Right lung (tissue), 10 donors: ENCODE results near the gene MYOD1. TPM values are rescaled to one million over a fixed set of nuclear protein-coding genes. Genes with fewer than 3 reads are reported as not detected.

Experiments used
- DNase-seq, 2 donors: peaks; one replicate each; pipeline ENCODE4 v3.0.0-alpha.2; 2013
- long read RNA-seq, 8 donors: transcript quantifications; one replicate each; lab custom pipeline, GENCODE V29; 2026
- polyA plus RNA-seq, 5 donors: library from polyadenylated mRNA; unstranded; fragments of 120-200 nt; gene quantifications; one replicate each; pipeline versions ENCODE4 v1.2.1 to v1.2.3, GENCODE V29; 2013; ENCODE audit warnings: inconsistent platforms in 1 of 5, low replicate concordance in 1 of 5; ENCODE audit not compliant: insufficient read length in 5 of 5, insufficient read depth in 1 of 5

MYOD1 gene
- 1 to 10 TPM in 1 of 5 donors, not detected in 4; 3.6 TPM for polyA plus RNA-seq
- long read RNA-seq, donor 1 = 0 reads
- long read RNA-seq, donor 2 = 0 reads
- long read RNA-seq, donor 3 = 0 reads
- long read RNA-seq, donor 4 = 0 reads
- long read RNA-seq, donor 5, partial matches to known transcripts = 0 of 1 reads
- long read RNA-seq, donor 5, other reads (novel, unspliced or antisense) = 0 of 1 reads
- long read RNA-seq, donor 6 = 0 reads
- long read RNA-seq, donor 7 = 0 reads
- long read RNA-seq, donor 8 = 0 reads

DNA sequence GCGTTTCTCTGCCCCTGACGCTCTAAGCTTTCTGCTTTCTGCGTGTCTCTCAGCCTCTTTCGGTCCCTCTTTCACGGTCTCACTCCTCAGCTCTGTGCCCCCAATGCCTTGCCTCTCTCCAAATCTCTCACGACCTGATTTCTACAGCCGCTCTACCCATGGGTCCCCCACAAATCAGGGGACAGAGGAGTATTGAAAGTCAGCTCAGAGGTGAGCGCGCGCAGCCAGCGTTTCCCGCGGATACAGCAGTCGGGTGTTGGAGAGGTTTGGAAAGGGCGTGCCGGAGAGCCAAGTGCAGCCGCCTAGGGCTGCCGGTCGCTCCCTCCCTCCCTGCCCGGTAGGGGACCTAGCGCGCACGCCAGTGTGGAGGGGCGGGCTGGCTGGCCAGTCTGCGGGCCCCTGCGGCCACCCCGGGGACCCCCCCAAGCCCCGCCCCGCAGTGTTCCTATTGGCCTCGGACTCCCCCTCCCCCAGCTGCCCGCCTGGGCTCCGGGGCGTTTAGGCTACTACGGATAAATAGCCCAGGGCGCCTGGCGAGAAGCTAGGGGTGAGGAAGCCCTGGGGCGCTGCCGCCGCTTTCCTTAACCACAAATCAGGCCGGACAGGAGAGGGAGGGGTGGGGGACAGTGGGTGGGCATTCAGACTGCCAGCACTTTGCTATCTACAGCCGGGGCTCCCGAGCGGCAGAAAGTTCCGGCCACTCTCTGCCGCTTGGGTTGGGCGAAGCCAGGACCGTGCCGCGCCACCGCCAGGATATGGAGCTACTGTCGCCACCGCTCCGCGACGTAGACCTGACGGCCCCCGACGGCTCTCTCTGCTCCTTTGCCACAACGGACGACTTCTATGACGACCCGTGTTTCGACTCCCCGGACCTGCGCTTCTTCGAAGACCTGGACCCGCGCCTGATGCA is at the start of gene MYOD1:
MYOD1 (plus strand) TSS at position 544 of the 910 bp plus-strand sequence; CDS start at position 756, 212 bp downstream.
- DNase-seq = no peak

DNA sequence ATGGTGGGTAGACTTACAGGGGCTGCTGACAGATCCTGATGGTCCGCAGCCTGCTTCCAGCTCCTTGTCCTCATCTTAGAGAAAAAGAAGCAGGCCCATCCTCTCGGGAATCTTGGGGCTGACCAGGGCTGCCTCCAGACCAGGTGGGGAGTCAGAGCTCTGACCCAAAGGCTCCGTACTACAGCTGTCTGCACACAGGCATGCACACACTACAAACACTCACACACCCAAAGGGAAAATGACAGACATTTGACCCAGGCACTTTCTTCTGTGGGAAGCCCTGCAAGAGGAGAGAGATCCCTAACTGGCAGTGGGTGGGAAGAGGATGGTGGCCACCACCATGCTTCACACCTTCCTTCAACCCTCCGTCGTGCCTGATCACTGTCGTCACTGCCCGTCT is 46.9 kb upstream of the MYOD1 start:
- DNase-seq = no peak

DNA sequence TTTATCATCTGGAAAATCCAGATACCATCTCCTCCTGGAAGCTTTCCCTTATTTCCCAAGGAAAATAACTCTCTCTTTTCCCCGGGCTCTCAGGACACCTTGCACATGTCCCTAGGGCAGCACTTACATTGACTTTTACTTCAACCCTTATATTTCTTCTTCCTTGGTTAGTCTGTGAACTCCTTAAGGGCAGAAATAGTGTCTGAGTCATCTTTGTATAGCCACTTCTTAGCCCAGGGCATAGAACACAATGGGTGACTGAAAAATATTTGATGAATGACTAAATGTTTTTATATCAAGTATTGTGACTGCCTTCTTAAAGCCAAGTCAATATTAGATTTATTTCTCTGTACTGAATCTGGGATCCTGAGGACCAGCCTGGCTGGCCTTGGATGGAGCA is 45.4 kb upstream of the MYOD1 start:
- no peak for DNase-seq

DNA sequence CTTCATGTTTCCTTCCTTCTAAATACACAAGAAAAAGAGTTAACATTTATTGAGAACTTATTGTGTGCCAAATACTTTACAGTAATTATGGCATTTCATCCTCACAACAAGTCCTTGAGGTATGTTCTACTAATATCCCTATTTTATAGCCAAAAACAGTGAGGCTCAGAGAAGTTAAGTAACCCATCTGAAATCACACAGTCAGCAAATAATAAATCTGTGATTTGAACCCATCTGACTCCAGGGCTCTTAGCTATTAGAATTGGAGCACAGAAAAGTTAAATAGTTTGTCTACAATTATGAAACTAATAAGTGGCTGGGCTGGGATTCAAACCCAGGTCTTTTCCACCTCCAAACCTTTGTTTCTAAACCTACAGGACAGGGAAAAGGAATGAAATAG is 36.5 kb upstream of the MYOD1 start:
- no peak for DNase-seq

DNA sequence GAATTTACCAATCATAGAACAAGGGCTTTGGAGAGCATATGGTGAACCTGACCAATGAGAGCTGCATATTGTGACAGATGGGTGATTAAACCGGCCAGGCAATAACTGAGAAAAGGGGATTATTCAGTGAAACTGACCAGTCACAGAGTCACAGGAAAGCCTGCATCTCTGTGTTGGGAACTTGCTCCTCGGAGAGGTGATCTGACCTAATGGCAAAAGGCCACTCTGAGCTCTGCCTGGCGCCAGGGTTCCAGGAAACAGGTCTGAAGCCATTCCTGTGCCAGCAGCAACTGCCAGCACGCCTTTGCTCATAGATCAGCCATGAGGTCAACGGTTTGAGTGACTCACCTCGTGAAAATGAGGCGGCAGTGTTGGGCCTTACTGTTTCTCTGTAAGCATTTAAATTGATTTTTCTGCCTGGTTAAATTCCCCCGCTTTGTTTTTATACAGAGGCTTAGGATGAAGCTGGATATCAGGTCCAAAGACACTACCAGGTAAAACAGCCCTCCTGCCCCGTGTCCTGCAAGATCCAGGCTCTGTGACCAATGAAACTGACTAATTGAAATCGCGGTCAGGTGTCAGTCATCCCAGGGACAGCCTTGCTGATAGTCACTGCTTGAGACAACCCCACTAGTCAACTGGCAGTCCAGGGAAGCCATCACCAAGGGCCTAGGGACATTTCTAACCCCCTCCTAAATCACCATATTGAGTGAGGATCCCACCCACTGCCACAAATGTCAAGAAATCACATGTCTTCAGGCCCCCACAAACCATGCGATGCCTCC is 35.8 kb upstream of the MYOD1 start:
- no peak for DNase-seq

DNA sequence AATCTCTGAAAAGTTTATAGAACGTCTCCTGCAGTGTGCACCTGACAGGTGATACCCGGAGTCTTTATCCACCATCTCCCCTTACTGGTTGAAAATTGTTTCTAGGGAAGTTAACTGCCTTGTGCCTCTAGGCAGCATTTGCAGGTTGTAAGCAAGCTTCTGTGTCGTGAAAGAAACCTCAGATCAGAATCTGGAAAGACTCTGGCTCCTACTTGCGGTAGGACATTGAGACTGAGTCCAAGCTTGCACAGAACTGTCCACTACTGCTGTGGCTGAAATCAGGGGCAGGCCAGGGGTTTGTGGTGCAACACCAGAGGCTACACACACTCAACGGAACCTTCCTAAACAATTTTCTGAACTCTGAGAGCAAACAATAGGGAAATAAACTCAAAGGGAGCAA is 34.8 kb upstream of the MYOD1 start:
- no peak for DNase-seq

DNA sequence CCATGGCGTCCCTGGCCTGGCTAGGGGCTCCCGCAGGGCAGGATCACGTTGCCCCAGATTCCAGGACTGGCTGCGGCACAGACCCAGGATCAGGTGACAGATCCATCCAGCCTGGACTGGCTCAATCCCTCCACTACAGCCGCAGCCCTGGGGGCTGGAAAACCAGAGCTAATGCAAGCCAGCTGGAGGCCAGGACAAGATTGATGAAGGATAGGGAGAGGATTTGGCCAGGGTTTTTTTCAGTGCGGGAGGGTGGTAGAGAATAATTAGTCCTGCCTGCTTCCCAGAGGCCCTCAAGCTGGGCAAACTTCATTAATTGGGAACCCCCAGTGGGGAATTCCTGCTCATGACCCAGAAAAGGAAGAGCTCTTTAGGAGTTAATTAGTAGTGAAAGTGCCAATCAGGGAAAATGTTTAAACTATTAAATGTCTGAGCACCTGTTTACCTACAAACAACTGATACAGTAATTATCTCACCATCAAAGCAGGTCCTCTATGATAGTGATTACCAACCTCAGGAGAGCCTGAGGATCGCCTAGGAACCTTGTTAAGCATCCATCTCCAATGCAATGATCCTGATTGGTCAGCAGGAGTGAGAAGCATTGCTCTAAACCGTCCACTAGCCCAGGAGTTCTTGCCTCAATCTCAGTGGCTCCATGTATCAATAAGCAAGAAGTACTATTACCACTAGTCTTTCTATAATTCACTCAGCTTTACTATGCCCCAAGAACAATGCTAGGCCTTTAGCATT is 33.0 kb upstream of the MYOD1 start:
- DNase-seq = no peak

DNA sequence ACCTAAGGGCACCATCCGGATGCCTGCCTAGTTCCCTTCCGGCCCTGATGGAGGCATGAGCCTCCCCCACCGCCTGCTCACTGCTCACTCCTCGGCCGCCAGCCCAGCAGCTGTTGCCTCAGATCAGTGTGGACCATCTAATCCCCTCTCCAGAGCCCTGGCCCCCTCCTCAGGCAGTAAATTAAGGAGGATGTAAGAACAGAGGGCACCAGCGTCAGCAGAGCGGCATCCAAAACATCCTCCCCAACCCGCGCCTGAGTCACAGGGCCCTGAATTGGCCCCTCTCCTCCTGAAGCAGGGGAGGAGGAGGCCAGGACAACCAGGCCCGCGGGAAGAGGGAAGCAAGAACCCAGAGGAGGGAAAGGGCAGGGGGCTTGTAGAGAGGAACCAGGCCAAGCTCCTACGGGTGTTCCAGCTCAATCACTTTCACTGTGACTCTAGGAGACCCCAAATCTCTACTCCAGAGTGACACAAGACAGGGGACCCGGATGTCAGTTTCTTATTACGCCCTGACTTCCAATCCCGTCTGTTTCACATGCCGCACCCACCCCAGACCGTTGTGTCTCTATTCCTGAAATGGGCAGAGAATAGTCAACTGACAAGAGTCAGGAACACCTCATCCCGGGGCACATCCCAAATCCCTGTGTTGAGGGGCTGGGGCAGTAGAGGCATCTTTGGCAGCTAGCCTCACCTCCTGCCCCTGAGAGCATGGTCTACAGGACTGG is 31.3 kb upstream of the MYOD1 start:
- no peak for DNase-seq

DNA sequence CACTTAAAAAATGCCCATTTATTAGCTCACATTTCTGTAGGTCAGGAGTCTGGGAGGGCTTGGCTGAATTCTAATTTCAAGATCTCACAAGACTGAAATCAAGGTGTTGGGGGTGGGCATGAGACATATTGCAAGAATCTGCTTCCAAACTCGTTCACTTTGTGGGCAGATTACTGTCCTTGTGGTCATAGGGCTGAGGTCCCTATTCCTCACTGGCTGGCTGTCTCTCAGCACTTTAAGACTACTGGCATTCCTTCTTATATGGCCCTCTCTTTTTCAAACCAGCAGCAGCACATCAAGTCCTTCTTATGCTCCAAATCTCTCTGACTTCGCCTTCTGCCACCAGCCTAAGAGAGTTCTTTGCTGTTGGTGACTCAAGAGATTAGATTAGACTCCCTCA is 27.8 kb upstream of the MYOD1 start:
- no peak for DNase-seq

DNA sequence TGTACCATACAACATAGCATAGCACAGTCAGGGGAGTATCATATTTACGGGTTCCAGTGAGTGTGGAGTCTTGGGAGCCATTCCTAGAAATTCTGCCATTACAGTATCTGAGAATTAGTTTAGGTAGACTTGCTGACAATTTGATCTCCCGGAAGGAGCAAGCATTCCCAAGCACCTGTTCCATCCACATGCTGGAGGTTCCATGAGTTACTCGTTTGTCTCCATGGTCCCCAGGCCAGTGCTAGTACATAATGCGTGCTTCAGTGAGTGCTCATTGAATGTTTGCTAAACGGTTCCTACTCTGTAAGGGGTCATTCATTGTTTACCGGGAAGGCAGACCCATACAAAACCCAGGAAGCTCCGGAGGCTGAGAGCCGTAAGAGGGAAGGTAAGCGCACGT is 27.4 kb upstream of the MYOD1 start:
- DNase-seq = no peak

DNA sequence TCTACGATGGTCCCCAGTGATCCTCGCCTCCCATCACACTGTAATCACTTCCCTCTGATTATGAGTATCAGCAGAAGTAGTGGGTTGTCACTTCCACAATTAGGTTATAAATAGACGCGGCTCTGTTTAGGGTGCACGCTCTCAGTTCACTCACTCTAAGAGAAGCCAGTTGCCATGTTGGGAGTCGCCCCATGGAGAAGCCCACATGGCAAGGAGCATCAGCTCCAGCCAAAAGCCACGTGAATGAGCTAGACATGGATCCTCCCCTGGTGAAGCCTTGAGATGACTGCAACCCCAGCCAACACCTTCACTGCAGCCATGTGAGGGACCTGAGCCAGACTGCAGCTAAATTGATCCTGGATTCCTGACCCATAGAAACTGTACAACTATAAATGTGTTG is 26.4 kb upstream of the MYOD1 start:
- no peak for DNase-seq

DNA sequence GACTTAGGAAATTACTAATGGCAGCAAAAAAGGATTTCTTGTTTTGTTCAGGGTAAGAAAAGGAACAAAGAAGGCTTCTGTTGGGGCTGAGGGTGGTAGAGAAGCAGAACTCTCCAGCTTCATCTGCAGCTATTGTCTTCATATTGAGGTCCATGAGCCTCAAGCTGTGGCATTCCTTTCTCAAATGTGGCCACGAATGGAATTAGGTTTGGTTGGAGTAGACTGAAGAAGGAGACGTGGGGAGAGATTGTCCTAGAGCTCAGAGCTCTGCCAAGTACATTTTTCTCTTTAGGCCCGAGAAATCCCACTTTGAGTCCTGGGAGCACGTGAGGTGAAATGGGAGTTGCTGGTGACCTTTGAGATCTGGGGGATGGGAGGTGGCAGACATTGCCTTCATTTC is 25.8 kb upstream of the MYOD1 start:
- no peak for DNase-seq

DNA sequence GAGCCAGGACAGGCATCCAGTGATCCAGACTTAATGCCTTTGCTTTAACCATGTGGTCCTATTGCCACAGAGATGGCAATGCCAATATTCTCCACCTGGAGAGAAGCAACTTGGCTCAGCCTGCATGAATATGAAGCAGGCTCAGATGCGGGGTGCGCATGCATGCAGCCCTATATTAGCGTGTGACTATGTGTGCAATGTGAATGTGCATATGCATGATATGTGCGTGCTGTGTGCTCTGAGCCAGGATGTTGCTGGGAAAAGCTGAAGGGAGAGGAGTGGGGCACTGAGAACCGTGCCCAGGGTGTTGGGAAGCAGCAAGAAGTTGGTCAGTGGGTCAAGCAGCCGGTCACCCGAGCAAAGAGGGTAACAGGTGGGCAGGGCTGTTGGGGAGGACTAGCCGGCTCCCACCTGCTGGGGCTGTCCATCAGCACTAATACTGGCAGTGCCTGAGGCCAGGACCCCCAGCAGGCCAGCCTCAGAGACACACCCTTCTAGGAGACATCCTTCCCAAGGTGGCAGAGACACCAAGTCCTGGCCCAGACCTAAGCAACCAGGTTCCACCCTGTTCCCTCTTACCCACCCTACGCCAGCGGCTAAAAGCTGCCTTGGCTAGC is 24.8 kb upstream of the MYOD1 start:
- DNase-seq = no peak

DNA sequence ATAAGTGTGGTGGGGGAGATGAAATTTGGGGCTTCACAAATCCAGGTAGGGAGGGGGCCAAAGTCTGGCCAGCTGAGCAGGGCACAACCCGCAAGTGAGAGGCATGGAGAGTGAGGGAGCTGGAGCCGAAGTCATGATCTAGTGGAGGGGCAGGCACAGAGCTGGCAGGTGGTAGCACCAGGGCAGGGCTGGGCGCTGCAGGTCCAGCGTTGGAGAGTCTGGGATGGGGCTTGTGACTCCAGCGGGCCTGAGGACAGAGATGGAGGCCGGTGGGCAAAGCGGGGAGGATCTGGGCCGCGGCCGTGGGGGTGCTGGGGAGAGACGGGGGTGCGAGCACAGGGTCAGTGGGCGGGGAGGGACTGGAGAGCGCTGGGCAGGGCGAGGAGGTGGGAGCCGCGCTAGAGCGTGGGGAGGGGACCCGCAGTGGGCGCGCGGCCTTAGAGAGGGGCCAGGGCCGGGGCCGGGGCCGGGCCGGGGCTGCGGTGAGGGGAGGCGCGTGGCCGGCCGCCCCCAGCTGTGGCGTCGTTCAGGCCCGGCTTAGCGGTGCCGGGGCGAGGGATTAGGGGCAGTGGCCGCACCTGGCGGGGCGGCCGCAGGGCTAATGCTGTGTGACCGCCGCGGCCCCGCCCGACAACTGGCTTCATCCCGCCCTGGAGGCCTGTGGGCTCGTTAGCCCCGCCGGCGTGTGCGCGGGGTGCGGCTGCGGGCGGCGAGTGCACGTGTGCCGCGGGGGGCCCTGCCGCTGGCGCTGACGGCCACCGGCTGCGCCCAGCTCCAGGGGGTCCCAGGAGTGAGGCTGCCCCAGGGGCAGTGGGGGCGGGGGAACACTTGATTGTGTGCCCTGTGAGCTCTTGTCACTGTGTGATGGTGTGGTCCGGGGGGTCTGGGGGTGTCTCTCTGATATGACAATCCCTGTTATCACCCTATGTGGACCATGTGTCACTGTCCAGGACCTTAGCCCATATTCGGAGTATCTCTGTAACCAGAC is 23.6 kb upstream of the MYOD1 start:
- no peak for DNase-seq

DNA sequence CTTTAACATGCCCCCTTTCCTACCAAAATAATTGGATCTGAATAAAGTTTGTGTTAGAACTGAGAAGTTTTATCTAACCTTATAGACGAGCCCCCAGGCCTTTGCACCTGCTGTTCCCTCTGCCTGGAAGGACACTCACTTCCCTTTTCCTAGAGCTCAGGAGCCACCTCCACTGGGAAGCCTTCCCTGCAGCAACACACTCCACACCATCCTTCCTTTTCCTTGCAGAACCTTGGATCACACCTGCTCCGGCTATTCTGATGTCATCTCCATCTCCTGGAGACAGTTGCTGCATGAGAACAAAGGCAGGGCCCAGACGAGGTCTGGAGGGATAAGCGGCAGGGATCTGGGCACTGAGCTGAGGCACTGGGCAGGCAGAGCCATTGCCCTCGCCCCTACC is 22.6 kb upstream of the MYOD1 start:
- no peak for DNase-seq

DNA sequence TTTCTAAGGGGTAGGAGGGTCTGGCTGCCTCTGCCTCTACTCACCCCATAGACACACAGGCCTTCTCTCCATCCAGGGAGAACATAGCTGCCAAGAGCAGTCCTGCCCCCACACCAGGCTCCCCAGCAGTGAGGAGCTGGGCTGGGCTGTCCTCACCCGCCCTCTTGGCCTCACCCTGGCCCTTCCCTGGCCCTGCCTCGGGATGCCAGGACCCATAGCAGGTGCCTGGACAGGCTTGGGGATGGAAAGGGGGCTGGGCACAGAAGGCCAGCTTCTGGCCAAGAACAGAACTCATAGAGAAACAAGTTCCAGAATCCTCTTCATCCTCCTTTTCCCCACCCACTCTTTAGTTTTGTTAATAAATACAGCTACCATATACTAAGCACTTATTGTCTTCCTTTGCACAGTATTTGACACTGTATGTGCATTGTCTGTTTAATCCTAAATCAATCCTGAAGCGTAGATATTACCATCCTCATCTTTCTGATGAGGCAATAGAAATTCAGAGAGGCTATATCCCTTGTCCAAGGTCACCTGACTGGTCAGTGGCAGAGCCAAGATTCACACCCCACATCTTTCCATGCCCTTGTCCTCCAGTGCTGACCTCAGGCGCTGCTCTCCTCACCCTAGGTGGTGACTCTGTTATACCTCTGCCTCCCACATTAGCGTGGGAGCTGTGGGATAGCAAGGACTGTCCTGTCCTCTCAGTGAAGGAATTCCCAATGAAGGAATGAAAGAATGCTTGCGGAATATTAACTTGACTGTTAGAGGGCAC is 22.0 kb upstream of the MYOD1 start:
- DNase-seq = no peak

DNA sequence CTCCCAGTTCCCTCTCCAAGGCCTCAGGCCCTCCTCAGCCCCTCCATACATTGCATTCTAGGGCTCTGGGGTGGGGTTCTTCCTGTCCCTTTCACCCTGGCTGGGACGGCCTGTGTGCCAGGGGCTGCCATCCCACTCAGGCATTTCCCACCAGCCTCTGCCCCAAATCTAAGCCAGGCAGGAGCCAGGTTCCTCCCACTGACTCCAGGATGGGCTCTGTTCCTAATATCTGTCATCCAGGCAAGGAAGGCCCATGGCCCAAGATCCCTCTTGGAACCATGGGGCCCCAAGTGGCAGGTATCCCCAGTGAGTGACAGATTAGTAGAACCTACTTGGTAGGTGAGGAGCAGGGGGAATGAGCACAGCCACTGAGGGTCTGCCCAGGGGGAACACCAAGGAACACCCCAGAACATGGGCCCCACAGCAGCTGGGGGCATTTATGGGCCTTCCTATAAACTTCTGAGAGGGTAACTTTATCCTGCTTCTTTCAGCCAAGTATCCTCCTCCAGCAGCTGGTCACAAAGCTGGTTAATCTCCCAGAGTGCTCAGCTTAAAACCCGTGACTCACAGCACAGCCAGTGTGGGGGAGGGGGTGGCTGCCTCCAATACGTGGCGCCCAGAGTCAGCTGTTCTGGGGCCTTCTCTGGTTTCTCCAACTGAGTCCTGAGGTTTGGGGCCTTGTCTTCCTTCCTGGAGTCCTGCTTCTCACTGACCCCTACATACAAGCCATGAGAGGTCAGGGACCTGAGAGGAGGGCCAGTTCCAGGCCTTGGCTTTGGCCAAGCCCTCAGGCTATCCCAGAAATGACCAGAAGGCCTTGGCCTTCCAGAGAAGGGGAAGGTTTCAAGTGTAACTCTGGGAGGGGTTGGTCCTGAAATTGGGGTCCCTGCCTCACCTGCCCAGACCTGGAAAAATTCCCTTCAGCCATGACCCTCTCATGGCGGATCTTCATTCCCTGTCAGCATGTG is 19.9 kb upstream of the MYOD1 start:
- DNase-seq = no peak
